PC-3 (cell line): ENCODE measurements around the gene MBIP. TPM values are rescaled to one million over a fixed set of nuclear protein-coding genes. Genes with fewer than 3 reads are reported as not detected.

ENCODE experiments used
- ATAC-seq: fragments of 200-7000 bp; cut with Tn5 transposase; 2 replicates; pipeline ENCODE4 v1.9.1; 2020; ENCODE audit warnings: mild to moderate bottlenecking, moderate library complexity
- BruUV-seq: library from RNA; stranded (reverse); fragments of 400-500 nt; replicated peaks from 2 replicates; lab custom pipeline; 2021; lab: Mats Ljungman, UMichigan
- CTCF ChIA-PET: fragments of 300-600 bp; sonication (Branson Sonifier 250); formaldehyde crosslinking; loops from one replicate; lab custom pipeline; 2022; ENCODE audit warnings: antibody characterized with exemption; lab: Charles Lee
- POLR2A ChIA-PET: fragments of 300-600 bp; sonication (Branson Sonifier 250); formaldehyde crosslinking; loops from one replicate; lab custom pipeline; 2022; ENCODE audit warnings: antibody characterized with exemption; ENCODE audit not compliant: unreplicated experiment; lab: Charles Lee
- DNase-seq: peaks from one replicate; pipeline ENCODE4 v3.0.0-alpha.2; 2015
- H2AFZ ChIP-seq: fragments of 300-600 bp; sonication (generic); 2 replicates; pipeline ENCODE4 v1.6.0; 2016; ENCODE audit warnings: antibody characterized with exemption, low read length
- H3F3A ChIP-seq: fragments of 300-600 bp; sonication (generic); one replicate; pipeline ENCODE4 v1.6.0; 2017; ENCODE audit warnings: antibody characterized with exemption, low read length, control low read depth, mild to moderate bottlenecking; ENCODE audit not compliant: unreplicated experiment
- H3K27ac ChIP-seq: fragments of 300-600 bp; sonication (generic); 2 replicates; pipeline ENCODE4 v1.5.1; 2016; ENCODE audit warnings: mild to moderate bottlenecking, low read length
- H3K27me3 ChIP-seq: fragments of 300-600 bp; sonication (generic); 2 replicates; pipeline ENCODE4 v1.6.1; 2016; ENCODE audit warnings: low read length, mixed read lengths
- H3K36me3 ChIP-seq: fragments of 300-600 bp; sonication (generic); 2 replicates; pipeline ENCODE4 v1.6.1; 2016; ENCODE audit warnings: low read depth, mixed run types, low read length, mixed read lengths
- H3K4me1 ChIP-seq: fragments of 300-600 bp; sonication (generic); 2 replicates; pipeline ENCODE4 v1.5.1; 2016; ENCODE audit warnings: low read length; ENCODE audit not compliant: insufficient read depth
- H3K4me2 ChIP-seq: fragments of 300-600 bp; sonication (generic); 2 replicates; pipeline ENCODE4 v1.6.0; 2016; ENCODE audit warnings: low read length
- H3K4me3 ChIP-seq: fragments of 300-600 bp; sonication (generic); 2 replicates; pipeline ENCODE4 v1.5.1; 2016; ENCODE audit warnings: mild to moderate bottlenecking, low read length, mixed read lengths
- H3K79me2 ChIP-seq: fragments of 300-600 bp; sonication (generic); 2 replicates; pipeline ENCODE4 v1.6.1; 2017; ENCODE audit warnings: low read length, mixed read lengths
- H3K9ac ChIP-seq: fragments of 300-600 bp; sonication (generic); 2 replicates; pipeline ENCODE4 v1.6.0; 2016; ENCODE audit warnings: mild to moderate bottlenecking, low read length
- H3K9me2 ChIP-seq: fragments of 300-600 bp; sonication (generic); replicated peaks from 2 replicates; pipeline ENCODE4 v1.6.1; 2016; ENCODE audit warnings: mixed run types, low read length, mixed read lengths
- H3K9me3 ChIP-seq: fragments of 300-600 bp; sonication (generic); 2 replicates; pipeline ENCODE4 v1.6.1; 2016; ENCODE audit warnings: low read length, mixed read lengths
- H4K20me1 ChIP-seq: fragments of 300-600 bp; sonication (generic); 2 replicates; pipeline ENCODE4 v1.6.1; 2016; ENCODE audit warnings: low read length, mixed read lengths
- CTCF ChIP-seq: fragments of 300-600 bp; sonication (generic); conservative IDR thresholded peaks from 2 replicates; pipeline ENCODE4 v1.5.1; 2017; ENCODE audit warnings: antibody characterized with exemption, low read depth, mild to moderate bottlenecking, low read length
- EZH2 ChIP-seq: fragments of 300-600 bp; sonication (generic); IDR thresholded peaks from one replicate; pipeline ENCODE4 v1.6.1; 2017; ENCODE audit warnings: antibody characterized with exemption, mild to moderate bottlenecking, low read length; ENCODE audit not compliant: unreplicated experiment
- EZH2phosphoT487 ChIP-seq: fragments of 300-600 bp; sonication (generic); IDR thresholded peaks from 2 replicates; pipeline ENCODE4 v1.6.1; 2018; ENCODE audit warnings: mild to moderate bottlenecking, antibody characterized with exemption, low read length, borderline replicate concordance
- intact Hi-C: fragments of 100-400 bp; cut with micrococcal nuclease; formaldehyde crosslinking; loops from 2 replicates; pipeline ENCODE4 v1.9.0; 2023
- total RNA-seq: library from RNA; depleted of rRNA; stranded (reverse); fragments of >200 nt; gene quantifications from 2 replicates; pipeline ENCODE4 v1.2.3, GENCODE V29; 2014

Gene MBIP
- total RNA-seq, 1 experiment from 2014 or later: 8.5 TPM

GRCh38 chr14:36362648-36363047, 42.2 kb upstream of the MBIP start:
- H3K36me3 ChIP-seq: no peaks in the 10 kb centered on the region
- no peaks in the 10 kb centered on the region for H4K20me1 ChIP-seq
- peaks cover 55% of the 10 kb centered on the region for H3K27me3 ChIP-seq
- DNase-seq (no peak), ATAC-seq (no peak)
- BruUV-seq: no TSS peak
- no peak for TF ChIP-seq CTCF
- TF ChIP-seq EZH2: no peak
- TF ChIP-seq EZH2phosphoT487: no peak
- H3K4me1 ChIP-seq: no peaks in the 10 kb centered on the region
- no peaks in the 10 kb centered on the region for H3K9me2 ChIP-seq
- no peak overlapping the region for H3K27ac ChIP-seq
- intact Hi-C loops: no loop called here
- no peaks in the 10 kb centered on the region for H3K9me3 ChIP-seq
- H3K4me3 ChIP-seq: no peak overlapping the region
- no peak overlapping the region for H3K4me2 ChIP-seq
- no peaks in the 10 kb centered on the region for H3K79me2 ChIP-seq
- no peak overlapping the region for H2AFZ ChIP-seq
- H3F3A ChIP-seq: no peaks in the 10 kb centered on the region
- POLR2A ChIA-PET: interaction anchor here (0.6 kb wide), 1 partner anchor 96 kb away, joined by 3 read pairs; no protein-coding TSS in a partner anchor
- CTCF ChIA-PET: no interaction called here
- no peak overlapping the region for H3K9ac ChIP-seq

GRCh38 chr14:36361210-36361853, 40.9 kb upstream of the MBIP start:
- Histone ChIP-seq H3F3A (no peaks in the 10 kb centered on the region), H3K4me2 (no peak overlapping the region), H2AFZ (no peak overlapping the region), H4K20me1 (no peaks in the 10 kb centered on the region), H3K36me3 (no peaks in the 10 kb centered on the region), H3K79me2 (no peaks in the 10 kb centered on the region), H3K9ac (no peak overlapping the region), H3K27me3 (peaks cover 48% of the 10 kb centered on the region), H3K9me2 (no peaks in the 10 kb centered on the region), H3K4me1 (no peaks in the 10 kb centered on the region), H3K9me3 (peaks cover 6% of the 10 kb centered on the region), H3K4me3 (no peak overlapping the region), H3K27ac (no peak overlapping the region)
- TF ChIP-seq EZH2 (no peak), EZH2phosphoT487 (no peak), CTCF (no peak)
- POLR2A ChIA-PET: no interaction called here
- no peak for DNase-seq
- no peak for ATAC-seq
- no TSS peak for BruUV-seq
- intact Hi-C loops: no loop called here
- CTCF ChIA-PET: interaction anchor here (0.6 kb wide), 1 partner anchor 73 kb away, joined by 4 read pairs; no protein-coding TSS in a partner anchor

GRCh38 chr14:36356862-36357261, 36.4 kb upstream of the MBIP start:
- BruUV-seq: no TSS peak
- intact Hi-C loops: no loop called here
- no peak overlapping the region for H3K4me3 ChIP-seq
- ChIA-PET POLR2A (no interaction called here), CTCF (no interaction called here)
- no peaks in the 10 kb centered on the region for H3K79me2 ChIP-seq
- H3K4me1 ChIP-seq: no peaks in the 10 kb centered on the region
- no peak for ATAC-seq
- peaks cover 21% of the 10 kb centered on the region; the same call in 1 of the 2 replicates for H3K27me3 ChIP-seq
- no peaks in the 10 kb centered on the region for H3K36me3 ChIP-seq
- no peaks in the 10 kb centered on the region for H3F3A ChIP-seq
- TF ChIP-seq EZH2 (no peak), EZH2phosphoT487 (no peak), CTCF (no peak)
- H3K4me2 ChIP-seq: no peak overlapping the region
- H3K9ac ChIP-seq: no peak overlapping the region
- H2AFZ ChIP-seq: no peak overlapping the region
- DNase-seq: no peak
- peaks cover 6% of the 10 kb centered on the region for H3K9me3 ChIP-seq
- H3K27ac ChIP-seq: no peak overlapping the region
- no peaks in the 10 kb centered on the region for H3K9me2 ChIP-seq
- no peaks in the 10 kb centered on the region for H4K20me1 ChIP-seq
